ENCODE results near the gene OR2L13.

GRCh38 chr1:248065604-248066003 is 29.4 kb upstream of the OR2L13 start:
- TF ChIP-seq CTCF (conservative IDR thresholded peaks at IDR 0.05; ENCODE audit: low read length), result no peak
- TF ChIP-seq EZH2phosphoT487 (IDR thresholded peaks at IDR 0.05; ENCODE audit: borderline replicate concordance, low read depth, low read length), result no peak

Measured in OCI-LY7 (cell line).